ENCODE measurements around the gene RAI14.

DNA sequence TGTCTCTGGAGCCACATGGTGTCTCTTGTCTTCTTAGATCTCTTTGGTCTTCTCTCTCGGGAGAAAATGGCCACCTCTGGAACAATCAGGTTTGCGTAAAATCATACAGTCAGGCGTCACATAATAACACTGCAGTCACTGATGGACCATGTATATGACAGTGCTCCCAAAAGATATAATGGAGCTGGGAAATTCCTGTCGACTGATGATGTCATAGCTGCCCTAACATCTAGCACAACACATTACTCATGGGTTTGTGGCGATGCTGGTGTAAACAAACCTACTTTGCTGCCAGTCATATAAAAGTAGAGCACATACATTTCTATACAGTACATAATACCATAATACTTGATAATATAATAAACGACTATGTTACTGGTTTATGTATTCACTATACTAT lies 30.1 kb upstream of the RAI14 start:
- TF ChIP-seq, protein P1, sequence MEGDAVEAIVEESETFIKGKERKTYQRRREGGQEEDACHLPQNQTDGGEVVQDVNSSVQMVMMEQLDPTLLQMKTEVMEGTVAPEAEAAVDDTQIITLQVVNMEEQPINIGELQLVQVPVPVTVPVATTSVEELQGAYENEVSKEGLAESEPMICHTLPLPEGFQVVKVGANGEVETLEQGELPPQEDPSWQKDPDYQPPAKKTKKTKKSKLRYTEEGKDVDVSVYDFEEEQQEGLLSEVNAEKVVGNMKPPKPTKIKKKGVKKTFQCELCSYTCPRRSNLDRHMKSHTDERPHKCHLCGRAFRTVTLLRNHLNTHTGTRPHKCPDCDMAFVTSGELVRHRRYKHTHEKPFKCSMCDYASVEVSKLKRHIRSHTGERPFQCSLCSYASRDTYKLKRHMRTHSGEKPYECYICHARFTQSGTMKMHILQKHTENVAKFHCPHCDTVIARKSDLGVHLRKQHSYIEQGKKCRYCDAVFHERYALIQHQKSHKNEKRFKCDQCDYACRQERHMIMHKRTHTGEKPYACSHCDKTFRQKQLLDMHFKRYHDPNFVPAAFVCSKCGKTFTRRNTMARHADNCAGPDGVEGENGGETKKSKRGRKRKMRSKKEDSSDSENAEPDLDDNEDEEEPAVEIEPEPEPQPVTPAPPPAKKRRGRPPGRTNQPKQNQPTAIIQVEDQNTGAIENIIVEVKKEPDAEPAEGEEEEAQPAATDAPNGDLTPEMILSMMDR (IDR thresholded peaks at IDR 0.05): no peak
- TF ChIP-seq POLR2AphosphoS5 (IDR thresholded peaks at IDR 0.05): no peak
- no peak for TF ChIP-seq POLR2A (IDR thresholded peaks at IDR 0.05)
- TF ChIP-seq EP300 (IDR thresholded peaks at IDR 0.05): no peak
